ENCODE measurements around the gene PTPRD. TPM values are rescaled to one million over a fixed set of nuclear protein-coding genes. Genes with fewer than 3 reads are reported as not detected.

Gene PTPRD
- total RNA-seq, 2 donors from 2014 or later, result 97.4 to 101 TPM

DNA sequence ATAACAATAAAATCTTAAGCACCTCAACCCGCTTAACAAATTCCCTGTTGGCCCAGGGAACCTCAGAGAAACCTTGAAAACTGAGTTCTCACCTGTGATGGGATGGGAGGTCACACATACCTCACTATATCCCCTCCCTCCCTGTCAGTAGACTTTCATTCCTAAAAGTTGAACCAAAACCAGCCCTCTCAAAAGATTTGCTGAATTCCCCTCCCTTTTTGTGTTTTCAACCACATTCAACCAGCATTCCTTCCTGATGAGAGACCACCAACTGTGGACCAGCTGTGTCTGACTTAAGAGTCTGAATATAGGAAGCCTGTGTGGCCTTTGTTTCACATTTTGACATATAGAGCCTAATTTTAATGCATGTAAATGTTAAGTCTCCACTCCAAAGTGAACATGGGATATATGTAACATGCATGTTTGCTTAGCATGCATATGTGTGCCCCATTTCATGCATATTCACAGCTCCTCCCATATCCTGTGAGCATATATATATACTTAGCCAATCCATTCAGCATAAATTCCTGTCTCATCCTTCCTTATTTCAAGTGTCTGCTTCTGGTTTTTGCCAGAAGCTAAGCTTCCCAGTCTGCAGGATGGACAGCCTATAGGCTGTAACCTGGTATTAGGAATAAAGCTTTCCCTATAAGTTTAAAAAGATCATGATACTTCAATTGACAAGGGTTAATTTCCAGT, 604.6 kb downstream of the PTPRD start:
- H3K9me3 ChIP-seq (ENCODE audit: control insufficient read depth, low read length), result no peaks in the 10 kb centered on the region
- H3K27ac ChIP-seq (ENCODE audit: low read depth, low read length), result peak overlapping the region; percentile 4
- H3K4me3 ChIP-seq (ENCODE audit: low read length), result peak overlapping the region; percentile 30
- H3K4me1 ChIP-seq (ENCODE audit: control insufficient read depth, insufficient read depth, low read length), result peaks cover 14% of the 10 kb centered on the region
- Mint-ChIP-seq H3K27ac (peak overlapping the region; percentile 84), H3K4me3 (no peak overlapping the region), H3K9me3 (peaks cover 10% of the 10 kb centered on the region), H3K36me3 (ENCODE audit: low read depth) (peaks cover 2% of the 10 kb centered on the region), H3K4me1 (peaks cover 16% of the 10 kb centered on the region), H3K27me3 (ENCODE audit: insufficient read depth) (no peaks in the 10 kb centered on the region)
- WGBS, 2 experiments (ENCODE audit: insufficient coverage in 1 of 2, insufficient read length in 1 of 2), result 29% methylated on average over 1 of the region's 1 CpG; no CpG with 5 or more reads in 1 of the 2 experiments
- no peaks in the 10 kb centered on the region for H3K36me3 ChIP-seq (ENCODE audit: control insufficient read depth, insufficient read depth, low read length)
- peak; percentile 78 for DNase-seq
- TF ChIP-seq, protein P1, sequence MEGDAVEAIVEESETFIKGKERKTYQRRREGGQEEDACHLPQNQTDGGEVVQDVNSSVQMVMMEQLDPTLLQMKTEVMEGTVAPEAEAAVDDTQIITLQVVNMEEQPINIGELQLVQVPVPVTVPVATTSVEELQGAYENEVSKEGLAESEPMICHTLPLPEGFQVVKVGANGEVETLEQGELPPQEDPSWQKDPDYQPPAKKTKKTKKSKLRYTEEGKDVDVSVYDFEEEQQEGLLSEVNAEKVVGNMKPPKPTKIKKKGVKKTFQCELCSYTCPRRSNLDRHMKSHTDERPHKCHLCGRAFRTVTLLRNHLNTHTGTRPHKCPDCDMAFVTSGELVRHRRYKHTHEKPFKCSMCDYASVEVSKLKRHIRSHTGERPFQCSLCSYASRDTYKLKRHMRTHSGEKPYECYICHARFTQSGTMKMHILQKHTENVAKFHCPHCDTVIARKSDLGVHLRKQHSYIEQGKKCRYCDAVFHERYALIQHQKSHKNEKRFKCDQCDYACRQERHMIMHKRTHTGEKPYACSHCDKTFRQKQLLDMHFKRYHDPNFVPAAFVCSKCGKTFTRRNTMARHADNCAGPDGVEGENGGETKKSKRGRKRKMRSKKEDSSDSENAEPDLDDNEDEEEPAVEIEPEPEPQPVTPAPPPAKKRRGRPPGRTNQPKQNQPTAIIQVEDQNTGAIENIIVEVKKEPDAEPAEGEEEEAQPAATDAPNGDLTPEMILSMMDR (conservative IDR thresholded peaks at IDR 0.05), result no peak
- H3K27me3 ChIP-seq (ENCODE audit: control insufficient read depth, insufficient read depth, low read length, poor library complexity, severe bottlenecking), result no peaks in the 10 kb centered on the region
- peak overlapping the region; percentile 66 for H3K9ac ChIP-seq (ENCODE audit: extremely low read depth, low read length, poor library complexity, severe bottlenecking)

- no peaks in the 10 kb centered on the region for H3K36me3 ChIP-seq (ENCODE audit: control insufficient read depth, insufficient read depth, low read length)
- H3K27ac ChIP-seq (ENCODE audit: low read depth, low read length), result no peak overlapping the region
- peak overlapping the region; percentile 66 for H3K9ac ChIP-seq (ENCODE audit: extremely low read depth, low read length, poor library complexity, severe bottlenecking)
- H3K27me3 Mint-ChIP-seq (ENCODE audit: insufficient read depth), result no peaks in the 10 kb centered on the region
- TF ChIP-seq, protein P1 (conservative IDR thresholded peaks at IDR 0.05), result no peak
- WGBS, 2 experiments (ENCODE audit: insufficient coverage in 1 of 2, insufficient read length in 1 of 2), result 95 to 100% methylated on average over 1 to 5 of the region's 5 CpGs
- no peak overlapping the region for H3K27ac Mint-ChIP-seq
- no peak overlapping the region for H3K4me3 Mint-ChIP-seq
- H3K4me1 ChIP-seq (ENCODE audit: control insufficient read depth, insufficient read depth, low read length), result peaks cover 14% of the 10 kb centered on the region
- peak overlapping the region; percentile 30 for H3K4me3 ChIP-seq (ENCODE audit: low read length)
- H3K36me3 Mint-ChIP-seq (ENCODE audit: low read depth), result peaks cover 2% of the 10 kb centered on the region
- peaks cover 16% of the 10 kb centered on the region for H3K4me1 Mint-ChIP-seq
- H3K9me3 Mint-ChIP-seq, result peaks cover 10% of the 10 kb centered on the region
- no peaks in the 10 kb centered on the region for H3K27me3 ChIP-seq (ENCODE audit: control insufficient read depth, insufficient read depth, low read length, poor library complexity, severe bottlenecking)
- H3K9me3 ChIP-seq (ENCODE audit: control insufficient read depth, low read length), result peaks cover 4% of the 10 kb centered on the region
- DNase-seq, result no peak
Measured at GRCh38 chr9:10007356-10007755, 605.4 kb downstream of the PTPRD start.

DNA sequence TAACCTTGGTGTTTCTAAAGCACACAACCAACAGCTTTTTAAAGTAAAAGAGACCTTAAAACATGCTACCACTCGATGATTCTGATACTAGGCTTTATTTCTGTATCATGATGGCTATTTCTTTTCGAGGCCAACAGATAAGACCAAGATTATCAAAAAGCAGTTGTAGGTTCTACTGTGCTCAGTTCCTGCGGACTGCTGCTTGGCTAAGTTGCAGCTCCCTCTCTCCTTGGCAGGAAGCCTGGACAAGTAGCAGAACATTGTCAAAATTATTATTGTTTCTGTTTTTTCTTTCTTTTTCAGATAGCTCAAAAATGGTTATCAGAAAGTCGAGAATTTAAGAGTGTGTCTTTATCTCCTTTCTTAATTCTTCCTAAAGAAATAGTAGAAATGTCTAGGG, 607.6 kb downstream of the PTPRD start:
- Histone ChIP-seq H3K36me3 (ENCODE audit: control insufficient read depth, insufficient read depth, low read length) (no peaks in the 10 kb centered on the region), H3K9me3 (ENCODE audit: control insufficient read depth, low read length) (peaks cover 11% of the 10 kb centered on the region), H3K9ac (ENCODE audit: extremely low read depth, low read length, poor library complexity, severe bottlenecking) (no peak overlapping the region), H3K27me3 (ENCODE audit: control insufficient read depth, insufficient read depth, low read length, poor library complexity, severe bottlenecking) (no peaks in the 10 kb centered on the region), H3K27ac (ENCODE audit: low read depth, low read length) (no peak overlapping the region), H3K4me3 (ENCODE audit: low read length) (no peak overlapping the region), H3K4me1 (ENCODE audit: control insufficient read depth, insufficient read depth, low read length) (peaks cover 11% of the 10 kb centered on the region)
- Mint-ChIP-seq H3K27me3 (ENCODE audit: insufficient read depth) (no peaks in the 10 kb centered on the region), H3K36me3 (ENCODE audit: low read depth) (no peaks in the 10 kb centered on the region), H3K9me3 (peaks cover 8% of the 10 kb centered on the region), H3K4me1 (peaks cover 18% of the 10 kb centered on the region), H3K4me3 (no peak overlapping the region), H3K27ac (no peak overlapping the region)
- DNase-seq, result no peak
- TF ChIP-seq, protein P1 (conservative IDR thresholded peaks at IDR 0.05), result no peak
- WGBS, 2 experiments (ENCODE audit: insufficient coverage in 1 of 2, insufficient read length in 1 of 2), result 87 to 90% methylated on average over 2 to 4 of the region's 4 CpGs

Data from endodermal cell (in vitro differentiated cells).